SIG-M5 (cell line): Measurements from ENCODE around the gene SLC66A2.
"Not testable (repeated sequence)": the region's sequence is repeated elsewhere in the genome, so short reads cannot be mapped to it uniquely, and the experiment has no call there.

ENCODE experiments used
- DNase-seq: peaks from one replicate; lab custom pipeline; 2025; lab: John Stamatoyannopoulos, UW

Gene SLC66A2

GRCh38 chr18:79970419-79971133, 19.1 kb upstream of the SLC66A2 start:
- no peak for DNase-seq

- no peak for DNase-seq
Observed at GRCh38 chr18:79965119-79965902, 13.9 kb upstream of the SLC66A2 start.

DNA sequence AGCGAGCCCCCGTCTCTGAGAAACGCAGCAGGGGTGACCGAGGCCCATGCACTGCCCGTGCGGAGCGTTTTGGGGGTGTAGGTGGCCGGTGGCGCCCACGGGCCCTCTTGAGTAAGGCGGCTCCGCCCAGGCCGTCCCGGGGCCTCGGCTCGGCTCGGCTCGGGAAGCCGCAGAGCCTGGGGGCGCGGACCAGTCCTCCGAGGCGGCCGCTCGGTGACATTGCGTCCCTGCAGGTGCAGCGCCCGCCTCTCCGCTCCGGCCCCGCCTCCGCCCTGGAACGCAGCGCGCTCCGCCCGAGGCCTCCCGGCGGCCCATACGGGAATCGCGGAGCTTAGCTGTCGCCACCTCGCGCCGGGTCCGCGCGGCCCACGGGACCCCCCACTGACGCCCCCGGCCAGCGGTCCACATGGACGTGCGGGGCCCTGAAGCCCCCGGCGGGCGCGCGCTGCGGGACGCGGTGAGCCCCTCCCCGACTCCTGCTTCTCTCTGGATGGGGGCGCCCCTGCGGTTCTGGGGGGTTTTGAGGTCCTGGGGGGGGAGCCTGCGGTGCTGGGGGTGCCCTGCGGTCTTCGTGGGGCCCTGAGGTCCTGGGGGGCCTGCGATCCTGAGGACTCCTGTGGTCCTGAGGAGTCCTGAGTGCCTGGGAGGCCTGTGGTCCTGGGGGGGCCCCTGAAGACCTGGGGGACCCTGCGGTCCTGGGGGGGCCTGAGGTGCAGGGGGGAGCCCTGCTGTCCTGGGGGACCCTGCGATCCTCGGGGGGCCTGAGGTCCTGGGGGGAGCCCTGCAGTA, 13.1 kb upstream of the SLC66A2 start, which contains the start of gene HSBP1L1:
Gene HSBP1L1 (plus strand): TSS at position 314 of the 789 bp plus-strand sequence. CDS start 93 bp downstream, at position 407.
- DNase-seq = no peak

GRCh38 chr18:79963658-79964329, 12.3 kb upstream of the SLC66A2 start:
- no peak for DNase-seq

GRCh38 chr18:79962835-79963657, 11.6 kb upstream of the SLC66A2 start:
- DNase-seq = no peak

DNA sequence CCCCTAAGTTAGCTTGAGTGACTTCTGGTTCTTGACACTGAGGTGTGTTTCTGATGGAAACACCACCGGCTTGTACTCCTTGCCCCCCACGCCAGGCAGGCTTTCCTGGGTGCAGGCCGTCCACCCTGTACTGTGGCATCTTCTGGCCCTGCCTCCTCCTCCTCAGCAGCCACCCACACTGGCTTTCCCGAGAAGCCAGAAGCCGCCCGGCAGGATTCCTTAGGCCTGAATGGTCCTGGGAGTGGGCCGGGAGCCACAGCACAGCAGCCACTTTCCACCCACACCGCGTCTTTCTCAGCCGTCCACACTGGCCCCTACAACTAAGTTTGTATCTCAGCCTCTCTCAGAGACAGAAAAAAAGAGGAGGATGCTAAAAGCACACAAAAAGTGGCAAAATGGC, 10.9 kb upstream of the SLC66A2 start:
- DNase-seq = no peak

DNA sequence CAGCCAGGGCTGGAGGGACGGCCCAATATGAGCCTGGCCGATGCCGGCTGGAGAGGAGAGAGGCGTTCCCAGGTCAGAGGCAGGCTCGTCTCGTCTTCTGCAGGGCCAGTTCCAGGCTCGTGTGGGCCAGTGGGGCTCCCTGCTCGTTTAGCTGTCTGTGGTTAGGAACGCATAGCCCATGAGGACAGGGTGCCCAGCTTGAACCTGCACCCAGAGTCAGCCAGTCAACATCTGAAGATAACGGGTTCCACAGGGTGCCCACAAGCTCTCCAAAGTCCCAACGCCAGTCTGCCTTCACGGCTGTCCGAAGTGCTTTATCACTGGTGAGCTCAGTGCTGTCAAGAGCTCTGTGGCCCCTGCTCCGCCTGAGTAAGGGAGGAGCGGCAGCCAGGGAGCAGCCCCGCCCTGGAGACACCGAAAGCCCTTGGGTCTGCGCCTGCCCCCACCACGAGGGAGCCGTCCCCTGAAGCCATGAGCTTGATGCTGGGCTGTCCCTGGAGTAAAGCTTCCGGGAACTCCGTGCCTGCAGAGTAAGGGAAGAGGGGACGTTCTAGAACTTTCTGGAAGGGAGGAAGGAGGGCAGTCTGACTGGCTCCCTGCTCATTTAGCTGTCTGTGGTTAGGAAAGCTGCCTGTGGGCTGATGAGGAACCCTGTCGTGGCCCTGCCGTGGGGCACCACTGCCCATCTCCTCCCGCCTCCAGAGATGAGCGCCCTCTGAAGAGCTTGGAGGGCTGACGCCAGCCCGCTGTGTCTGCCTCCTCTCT, 10.3 kb upstream of the SLC66A2 start:
- DNase-seq = no peak

GRCh38 chr18:79960921-79961526, 9.6 kb upstream of the SLC66A2 start:
- DNase-seq = no peak

DNA sequence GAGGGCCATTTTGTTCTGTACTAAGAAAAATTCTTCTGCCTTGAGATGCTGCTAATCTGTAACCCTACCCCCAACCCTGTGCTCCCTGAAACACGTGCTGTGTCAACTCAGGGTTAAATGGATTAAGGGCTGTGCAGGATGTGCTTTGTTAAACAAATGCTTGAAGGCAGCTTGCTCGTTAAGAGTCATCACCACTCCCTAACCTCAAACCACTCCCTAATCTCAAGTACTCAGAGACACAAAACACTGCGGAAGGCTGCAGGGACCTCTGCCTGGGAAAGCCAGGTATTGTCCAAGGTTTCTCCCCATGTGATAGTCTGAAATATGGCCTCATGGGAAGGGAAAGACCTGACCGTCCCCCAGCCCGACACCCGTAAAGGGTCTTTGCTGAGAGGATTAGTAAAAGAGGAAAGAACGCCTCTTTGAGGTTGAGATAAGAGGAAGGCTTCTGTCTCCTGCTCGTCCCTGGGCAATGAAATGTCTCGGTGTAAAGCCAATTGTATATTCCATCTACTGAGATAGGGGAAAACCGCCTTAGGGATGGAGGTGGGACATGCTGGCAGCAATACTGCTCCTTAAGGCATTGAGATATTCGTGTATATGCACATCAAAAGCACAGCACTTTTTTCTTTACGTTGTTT, 8.8 kb upstream of the SLC66A2 start:
- DNase-seq = not testable (repeated sequence)

- DNase-seq = no peak
Observed at GRCh38 chr18:79958981-79959380, 7.5 kb upstream of the SLC66A2 start.

- DNase-seq = no peak
Observed at GRCh38 chr18:79956276-79956675, 4.8 kb upstream of the SLC66A2 start.

DNA sequence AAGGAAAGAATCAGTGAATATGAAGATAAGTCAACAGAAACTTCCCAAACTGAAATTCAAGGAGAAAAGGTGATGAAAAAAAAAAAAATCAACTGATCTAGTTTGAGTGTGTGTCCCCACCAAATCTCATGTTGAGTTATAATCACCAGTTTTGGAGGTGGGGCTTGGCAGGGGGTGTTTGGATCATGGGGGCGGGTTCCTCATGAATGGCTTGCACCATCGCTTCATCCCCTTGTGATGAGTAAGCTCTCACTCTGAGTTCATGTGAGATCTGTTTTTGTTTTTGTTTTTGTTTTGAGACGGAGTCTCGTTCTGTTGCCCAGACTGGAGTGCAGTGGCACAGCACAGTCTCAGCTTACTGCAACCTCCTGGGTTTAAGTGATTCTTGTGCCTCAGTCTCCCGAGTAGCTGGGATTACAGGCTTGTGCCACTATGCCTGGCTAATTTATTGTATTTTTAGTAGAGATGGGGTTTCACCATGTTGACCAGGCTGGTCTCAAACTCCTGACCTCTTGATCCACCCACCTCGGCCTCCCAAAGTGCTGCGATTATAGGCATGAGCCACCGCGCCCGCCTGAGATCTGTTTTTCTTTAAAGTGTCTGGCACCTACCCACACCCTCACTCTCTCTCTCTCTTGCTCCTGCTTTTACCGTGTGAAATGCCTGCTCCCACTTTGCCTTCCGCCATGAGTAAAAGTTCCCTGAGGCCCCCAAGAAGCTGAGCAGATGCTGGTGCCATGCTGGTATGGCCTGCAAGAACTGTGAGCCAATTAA, 4.0 kb upstream of the SLC66A2 start:
- DNase-seq = no peak

DNA sequence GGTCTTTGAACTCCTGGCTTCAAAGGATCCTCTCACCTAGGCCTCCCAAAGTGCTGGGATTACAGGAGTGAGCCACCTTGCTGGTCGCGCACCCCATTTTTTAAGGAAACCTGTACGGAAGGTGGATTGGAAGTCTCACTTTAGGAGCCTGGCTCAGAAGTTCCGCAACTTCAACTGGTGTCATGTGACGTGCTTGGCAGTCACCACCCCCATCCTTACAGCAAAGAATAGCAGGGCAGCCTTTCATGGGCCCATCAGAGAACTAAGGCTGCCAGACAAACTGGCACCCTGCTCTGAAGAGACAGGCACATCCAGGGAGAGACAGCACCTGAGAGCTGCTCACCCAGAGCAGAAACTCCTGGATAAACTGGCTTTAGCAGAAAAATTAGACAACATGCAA, 3.3 kb upstream of the SLC66A2 start:
- DNase-seq = no peak

GRCh38 chr18:79953971-79954651, 2.7 kb upstream of the SLC66A2 start:
- DNase-seq = no peak

GRCh38 chr18:79952996-79953559, 1.6 kb upstream of the SLC66A2 start:
- no peak for DNase-seq

DNA sequence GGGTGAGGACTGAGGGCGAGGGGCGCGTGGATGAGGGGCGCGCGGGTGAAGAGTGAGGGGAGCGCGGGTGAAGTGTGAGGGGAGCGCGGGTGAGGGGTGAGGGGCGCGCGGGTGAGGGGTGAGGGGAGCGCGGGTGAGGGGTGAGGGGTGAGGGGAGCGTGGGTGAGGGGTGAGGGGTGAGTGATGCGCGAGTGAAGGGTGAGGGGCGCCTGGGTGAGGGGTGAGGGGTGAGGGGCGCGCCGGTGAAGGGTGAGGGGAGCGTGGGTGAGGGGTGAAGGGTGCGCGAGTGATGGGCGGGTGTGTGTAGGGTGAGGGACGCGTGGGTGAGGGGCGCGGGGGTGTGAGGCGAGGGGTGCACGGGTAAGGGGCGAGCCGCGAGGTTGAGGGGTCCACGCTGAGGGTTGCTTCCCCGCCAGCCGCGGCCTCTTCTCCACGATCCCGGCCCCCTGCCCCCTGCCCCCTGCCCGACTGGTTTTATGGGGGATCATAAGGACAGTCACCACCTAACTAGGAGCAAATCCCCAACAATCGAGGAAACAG, 1.1 kb upstream of the SLC66A2 start:
- DNase-seq = no peak
